Measurements from ENCODE around the gene PRF1.

Gene PRF1

GRCh38 chr10:70618663-70619062 is 16.1 kb upstream of the PRF1 start:
- Histone ChIP-seq H3K27ac (replicated peaks) (no peak overlapping the region), H3K4me3 (replicated peaks; ENCODE audit: insufficient read depth, low read length) (no peak overlapping the region)

GRCh38 chr10:70617798-70618568 is 15.4 kb upstream of the PRF1 start:
- no peak for DNase-seq (ENCODE audit: low read depth in 1 of 2, low spot score in 1 of 2)
- no peak overlapping the region for H3K27ac ChIP-seq (replicated peaks)

More at GRCh38 chr10:70618663-70619062, 16.1 kb upstream of the PRF1 start:
- H3K27me3 ChIP-seq (ENCODE audit: insufficient read depth, poor library complexity, severe bottlenecking), result no peaks in the 10 kb centered on the region
- DNase-seq (ENCODE audit: low read depth in 1 of 2, low spot score in 1 of 2), result no peak
- TF ChIP-seq SPI1 (IDR thresholded peaks at IDR 0.05; ENCODE audit: borderline replicate concordance, low read depth) (no peak), GABPA (IDR thresholded peaks at IDR 0.05; ENCODE audit: low read depth) (no peak), REST (IDR thresholded peaks at IDR 0.05; ENCODE audit: insufficient replicate concordance, low read depth) (no peak)

GRCh38 chr10:70616761-70617160 is 14.2 kb upstream of the PRF1 start:
- DNase-seq (ENCODE audit: low read depth in 1 of 2, low spot score in 1 of 2), result no peak
- H3K4me3 ChIP-seq (replicated peaks; ENCODE audit: insufficient read depth, low read length), result no peak overlapping the region
- no peaks in the 10 kb centered on the region for H3K27me3 ChIP-seq (ENCODE audit: insufficient read depth, poor library complexity, severe bottlenecking)
- TF ChIP-seq POLR2AphosphoS5 (IDR thresholded peaks at IDR 0.05; ENCODE audit: low read depth), result no peak
- TF ChIP-seq CTCF (IDR thresholded peaks at IDR 0.05; ENCODE audit: insufficient read depth, low read length), result no peak
- TF ChIP-seq GABPA (IDR thresholded peaks at IDR 0.05; ENCODE audit: low read depth), result no peak
- TF ChIP-seq REST (IDR thresholded peaks at IDR 0.05; ENCODE audit: insufficient replicate concordance, low read depth), result no peak
- no peak for TF ChIP-seq SPI1 (IDR thresholded peaks at IDR 0.05; ENCODE audit: borderline replicate concordance, low read depth)
- no peak overlapping the region for H3K27ac ChIP-seq (replicated peaks)

More at GRCh38 chr10:70617798-70618568, 15.4 kb upstream of the PRF1 start:
- no peak for TF ChIP-seq POLR2AphosphoS5 (IDR thresholded peaks at IDR 0.05; ENCODE audit: low read depth)
- no peak for TF ChIP-seq SPI1 (IDR thresholded peaks at IDR 0.05; ENCODE audit: borderline replicate concordance, low read depth)
- no peak for TF ChIP-seq GABPA (IDR thresholded peaks at IDR 0.05; ENCODE audit: low read depth)
- TF ChIP-seq REST (IDR thresholded peaks at IDR 0.05; ENCODE audit: insufficient replicate concordance, low read depth), result no peak
- TF ChIP-seq CTCF (IDR thresholded peaks at IDR 0.05; ENCODE audit: insufficient read depth, low read length), result no peak
- no peaks in the 10 kb centered on the region for H3K27me3 ChIP-seq (ENCODE audit: insufficient read depth, poor library complexity, severe bottlenecking)
- no peak overlapping the region for H3K4me3 ChIP-seq (replicated peaks; ENCODE audit: insufficient read depth, low read length)

Data from HL-60 (cell line).